ENCODE results near the gene LRPAP1.

- TF ChIP-seq, protein P1, sequence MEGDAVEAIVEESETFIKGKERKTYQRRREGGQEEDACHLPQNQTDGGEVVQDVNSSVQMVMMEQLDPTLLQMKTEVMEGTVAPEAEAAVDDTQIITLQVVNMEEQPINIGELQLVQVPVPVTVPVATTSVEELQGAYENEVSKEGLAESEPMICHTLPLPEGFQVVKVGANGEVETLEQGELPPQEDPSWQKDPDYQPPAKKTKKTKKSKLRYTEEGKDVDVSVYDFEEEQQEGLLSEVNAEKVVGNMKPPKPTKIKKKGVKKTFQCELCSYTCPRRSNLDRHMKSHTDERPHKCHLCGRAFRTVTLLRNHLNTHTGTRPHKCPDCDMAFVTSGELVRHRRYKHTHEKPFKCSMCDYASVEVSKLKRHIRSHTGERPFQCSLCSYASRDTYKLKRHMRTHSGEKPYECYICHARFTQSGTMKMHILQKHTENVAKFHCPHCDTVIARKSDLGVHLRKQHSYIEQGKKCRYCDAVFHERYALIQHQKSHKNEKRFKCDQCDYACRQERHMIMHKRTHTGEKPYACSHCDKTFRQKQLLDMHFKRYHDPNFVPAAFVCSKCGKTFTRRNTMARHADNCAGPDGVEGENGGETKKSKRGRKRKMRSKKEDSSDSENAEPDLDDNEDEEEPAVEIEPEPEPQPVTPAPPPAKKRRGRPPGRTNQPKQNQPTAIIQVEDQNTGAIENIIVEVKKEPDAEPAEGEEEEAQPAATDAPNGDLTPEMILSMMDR (IDR thresholded peaks at IDR 0.05) = no peak
- no peak for TF ChIP-seq POLR2A (IDR thresholded peaks at IDR 0.05)
- no peak for TF ChIP-seq EP300 (IDR thresholded peaks at IDR 0.05)
These were observed 32.5 kb downstream of the LRPAP1 start for GRCh38 chr4:3499710-3500109.

Data from ovary (tissue), 3 donors.